Activated CD4-positive, alpha-beta T cell treated with anti-CD3 and anti-CD28 coated beads, Interleukin-2, amount 50 U/mL, for 48 hours (primary cell): ENCODE results near the gene ATG5.
"Not testable (repeated sequence)": the region's sequence is repeated elsewhere in the genome, so short reads cannot be mapped to it uniquely, and the experiment has no call there.

Experiments used
- DNase-seq, 2 experiments: peaks; one replicate each; pipeline ENCODE4 v3.0.0-alpha.2; 2020

ATG5 gene

DNA sequence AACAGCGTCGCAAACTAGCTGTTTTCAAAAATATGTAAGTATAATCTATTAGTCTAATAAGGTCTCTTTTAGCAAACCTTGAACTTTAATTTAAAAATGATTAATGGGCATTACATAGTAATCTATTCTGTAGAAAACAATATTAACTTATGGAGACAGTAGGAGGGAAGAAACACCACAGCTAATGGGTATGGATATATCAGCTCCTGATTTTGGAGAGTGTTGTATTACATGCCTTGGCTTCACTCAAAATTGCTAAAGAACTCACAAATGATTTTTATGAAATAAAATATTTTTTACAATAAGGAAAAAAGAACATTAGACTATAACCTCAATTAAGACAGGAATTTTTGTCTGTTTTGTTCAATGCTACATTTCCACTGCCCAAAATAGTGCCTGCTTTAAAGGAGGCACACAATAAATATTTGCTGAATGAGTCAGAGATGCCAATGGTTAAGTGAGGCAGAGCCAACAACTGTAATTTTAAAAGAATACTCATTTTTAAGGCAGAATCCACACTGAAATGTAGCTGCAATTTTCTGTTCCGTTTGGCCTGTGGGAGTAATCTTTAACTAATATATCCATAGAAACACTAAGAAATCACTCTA is 15.7 kb downstream of the ATG5 start:
- no peak for DNase-seq

DNA sequence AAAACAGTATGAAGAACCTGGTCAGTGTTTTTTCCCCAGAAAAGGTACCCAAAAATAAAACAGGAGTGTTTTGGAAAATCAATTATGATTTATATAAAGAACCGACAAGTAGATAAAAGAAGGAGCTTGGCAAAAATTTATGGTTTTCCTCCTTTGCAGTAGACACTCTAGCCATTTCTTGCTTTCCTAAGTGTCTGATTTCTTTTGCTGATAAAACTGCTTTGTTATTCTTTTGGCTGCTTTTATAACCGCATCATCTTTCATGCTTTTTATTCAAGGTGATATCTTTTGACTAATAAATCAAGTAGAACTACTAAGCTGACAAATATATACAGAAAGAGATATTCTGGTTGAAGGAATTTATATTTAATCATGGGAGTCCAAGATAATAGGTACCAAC is 16.6 kb downstream of the ATG5 start:
- DNase-seq: no peak

GRCh38 chr6:106305740-106306139 is 19.8 kb downstream of the ATG5 start:
- no peak for DNase-seq

DNA sequence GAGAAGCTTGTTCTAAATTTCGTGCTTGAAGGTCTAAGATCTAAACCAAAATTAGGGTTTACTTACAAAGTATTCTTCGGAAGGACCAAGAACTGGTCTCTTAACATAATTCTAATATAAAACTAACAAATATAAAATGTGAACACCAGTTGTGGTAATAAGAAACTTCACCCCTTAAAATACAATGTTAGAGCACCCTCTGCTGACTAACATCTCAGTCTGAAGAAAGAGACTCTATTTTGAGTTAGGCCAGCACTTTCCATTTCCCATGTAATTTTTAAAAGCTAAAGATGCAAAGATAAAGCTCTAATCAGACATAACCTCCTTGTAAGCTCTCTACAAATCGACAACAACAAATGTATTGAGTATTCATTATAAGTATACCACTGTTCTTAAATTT is 24.6 kb downstream of the ATG5 start:
- DNase-seq: no peak

GRCh38 chr6:106300020-106300780 is 25.4 kb downstream of the ATG5 start:
- DNase-seq: no peak

- DNase-seq: no peak
These were observed 32.4 kb downstream of the ATG5 start for GRCh38 chr6:106293116-106293515.

DNA sequence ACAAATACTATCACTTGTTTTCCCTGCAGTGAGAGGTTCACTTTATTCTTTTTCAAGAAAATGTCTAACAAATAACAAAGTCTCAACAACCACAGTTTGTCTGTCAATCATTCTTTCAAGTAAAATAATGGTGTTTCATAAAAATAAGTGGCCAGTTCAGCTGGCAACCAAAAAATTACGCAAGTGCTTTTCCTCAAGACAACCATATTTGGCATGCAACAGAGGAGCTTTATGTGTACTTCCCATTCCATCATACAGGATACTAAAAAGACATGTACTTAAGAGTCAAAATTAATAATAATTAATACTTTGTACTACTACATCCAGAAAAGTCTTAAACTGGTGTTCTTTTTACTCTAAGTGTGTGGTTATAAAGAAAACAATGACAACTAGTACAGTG is 34.6 kb downstream of the ATG5 start:
- DNase-seq: no peak

DNA sequence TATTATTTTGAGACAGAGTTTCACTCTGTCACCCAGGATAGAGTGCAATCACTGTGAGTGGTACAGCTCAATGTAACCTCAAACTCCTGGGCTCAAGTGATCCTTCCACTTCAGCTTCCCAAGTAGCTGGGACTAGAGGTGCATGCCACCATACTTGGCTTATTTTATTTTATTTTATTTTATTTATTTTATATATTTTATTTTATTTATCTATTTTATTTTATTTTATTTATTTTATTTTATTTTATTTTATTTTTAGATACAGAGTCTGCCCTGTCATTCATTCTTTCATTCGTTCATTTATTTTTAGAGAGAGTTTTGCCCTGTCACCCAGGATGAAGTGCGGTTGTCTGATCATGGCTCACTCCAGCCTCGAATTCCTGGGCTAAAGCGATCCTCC is 35.5 kb downstream of the ATG5 start:
- no peak for DNase-seq

- DNase-seq: no peak
These were observed 38.3 kb downstream of the ATG5 start for GRCh38 chr6:106287215-106287614.

GRCh38 chr6:106286746-106287145 is 38.8 kb downstream of the ATG5 start:
- no peak for DNase-seq

- no peak for DNase-seq
These were observed 42.1 kb downstream of the ATG5 start for GRCh38 chr6:106283481-106283880.

GRCh38 chr6:106281661-106282060 is 43.9 kb downstream of the ATG5 start:
- DNase-seq: no peak

DNA sequence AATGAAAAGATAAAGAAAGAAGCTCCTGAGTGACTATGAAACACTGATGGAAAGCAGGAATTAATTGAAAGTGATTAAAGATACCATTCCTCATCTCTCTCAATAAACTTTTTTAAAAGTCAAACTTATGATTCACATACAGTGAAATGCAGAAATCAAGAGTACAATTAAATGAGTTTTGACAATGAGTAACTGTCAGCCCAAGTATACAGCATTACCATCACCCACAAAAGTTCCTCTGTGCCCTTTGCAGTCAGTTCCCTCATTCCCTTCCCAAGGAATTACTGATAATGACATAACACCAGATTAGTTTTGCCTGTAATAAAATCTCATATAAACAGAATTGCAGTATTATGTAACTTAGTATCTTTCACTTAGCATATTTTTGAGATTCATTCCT is 44.5 kb downstream of the ATG5 start:
- DNase-seq: no peak

DNA sequence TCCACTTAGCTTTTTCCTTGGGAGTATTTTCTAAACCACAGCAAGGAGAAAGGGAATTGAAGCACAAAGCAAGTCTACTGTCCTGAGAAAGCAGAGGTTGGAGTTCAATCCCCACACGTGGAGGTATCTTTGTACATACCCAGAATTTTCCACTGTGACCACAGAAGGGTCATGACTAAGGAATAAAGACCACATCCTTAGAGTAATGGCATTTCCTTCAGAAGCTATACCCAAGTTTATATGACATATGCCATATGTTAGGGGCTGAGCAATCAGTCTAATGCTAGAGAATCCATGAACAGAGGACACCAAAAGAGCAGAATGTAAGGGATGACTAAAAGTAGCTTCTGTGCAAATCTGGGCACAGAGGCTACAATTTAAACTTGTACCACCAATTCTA is 46.4 kb downstream of the ATG5 start:
- no peak for DNase-seq

DNA sequence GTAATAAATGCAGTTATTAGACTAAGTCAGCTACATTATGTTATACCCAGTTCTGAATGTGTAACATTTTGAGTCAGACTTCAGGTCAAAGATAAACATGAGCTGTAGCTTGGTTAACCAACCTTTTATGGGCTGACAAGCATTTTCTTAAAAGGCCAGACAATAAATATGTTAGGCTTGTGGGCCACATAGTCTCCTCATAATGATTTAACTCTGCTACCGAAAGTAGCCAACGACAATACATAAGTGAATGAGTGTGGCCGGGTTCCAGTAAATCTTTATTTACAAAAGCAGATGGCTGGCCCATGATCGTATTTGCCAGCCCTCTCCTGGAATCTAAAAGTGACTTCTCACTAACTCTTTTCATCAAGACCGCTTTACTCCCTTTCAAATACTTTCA is 49.9 kb downstream of the ATG5 start:
- no peak for DNase-seq

DNA sequence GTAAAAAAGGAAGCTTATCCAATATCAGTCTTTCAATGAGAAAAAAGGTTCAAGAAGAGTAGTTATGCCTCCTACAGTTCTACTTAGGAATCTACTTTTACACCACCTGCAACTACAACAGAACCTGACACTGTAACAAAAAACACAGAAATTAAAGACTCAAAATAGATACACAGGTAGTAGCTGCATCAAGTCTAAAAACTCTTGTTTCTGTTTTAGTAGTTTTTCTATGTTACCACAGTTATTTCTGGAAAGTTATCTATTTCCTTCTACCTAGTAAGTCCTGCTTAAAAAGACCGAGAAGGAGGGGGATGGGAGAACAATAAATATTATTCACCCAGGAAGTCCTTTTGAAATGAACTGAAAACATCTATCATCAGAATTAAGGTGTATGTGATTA is 52.5 kb downstream of the ATG5 start:
- DNase-seq: no peak

- no peak for DNase-seq
These were observed 53.3 kb downstream of the ATG5 start for GRCh38 chr6:106272287-106272686.

- no peak for DNase-seq
These were observed 55.1 kb downstream of the ATG5 start for GRCh38 chr6:106270414-106270813.

DNA sequence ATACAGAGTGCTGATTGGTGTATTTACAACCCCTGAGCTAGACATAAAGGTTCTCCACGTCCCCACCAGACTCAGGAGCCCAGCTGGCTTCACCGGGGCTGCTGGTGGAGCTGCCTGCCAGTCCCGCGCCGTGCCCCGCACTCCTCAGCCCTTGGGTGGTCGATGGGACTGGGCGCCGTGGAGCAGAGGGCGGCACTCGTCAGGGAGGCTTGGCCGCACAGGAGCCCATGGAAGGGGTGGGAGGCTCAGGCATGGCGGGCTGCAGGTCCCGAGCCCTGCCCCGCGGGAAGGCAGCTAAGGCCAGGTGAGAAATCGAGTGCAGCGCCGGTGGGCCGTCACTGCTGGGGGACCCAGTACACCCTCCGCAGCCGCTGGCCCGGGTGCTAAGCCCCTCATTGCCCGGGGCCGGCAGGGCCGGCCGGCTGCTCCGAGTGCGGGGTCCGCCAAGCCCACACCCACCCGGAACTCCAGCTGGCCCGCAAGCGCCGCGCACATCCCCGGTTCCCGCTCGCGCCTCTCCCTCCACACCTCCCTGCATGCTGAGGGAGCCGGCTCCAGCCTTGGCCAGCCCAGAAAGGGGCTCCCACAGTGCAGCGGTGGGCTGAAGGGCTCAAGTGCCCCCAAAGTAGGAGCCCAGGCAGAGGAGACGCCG is 56.2 kb downstream of the ATG5 start:
- not testable (repeated sequence) for DNase-seq

- DNase-seq: not testable (repeated sequence)
These were observed 57.1 kb downstream of the ATG5 start for GRCh38 chr6:106268500-106268899.

- not testable (repeated sequence) for DNase-seq
These were observed 61.1 kb downstream of the ATG5 start for GRCh38 chr6:106264433-106264832.

GRCh38 chr6:106259748-106260147 is 65.8 kb downstream of the ATG5 start:
- DNase-seq: not testable (repeated sequence)

- DNase-seq: no peak
These were observed 66.8 kb downstream of the ATG5 start for GRCh38 chr6:106258726-106259125.

DNA sequence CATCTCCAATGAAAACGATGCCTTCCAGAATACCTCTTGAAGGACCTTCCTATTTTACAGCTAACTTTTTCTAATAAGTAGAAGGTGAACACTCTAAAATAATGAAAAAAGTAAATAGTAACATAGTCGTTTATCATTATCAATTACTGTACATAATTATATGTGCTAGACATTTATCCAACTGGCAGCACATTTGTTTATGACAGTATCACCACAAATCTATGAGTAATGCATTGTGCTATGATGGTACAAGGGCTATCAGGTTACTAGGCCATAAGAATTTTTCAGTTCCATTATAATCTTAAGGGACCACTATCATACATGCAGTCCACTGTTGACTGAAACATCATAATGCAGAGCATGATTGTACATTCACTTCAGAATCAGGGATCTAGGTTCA is 68.4 kb downstream of the ATG5 start:
- no peak for DNase-seq
